GM12878 (cell line): ENCODE measurements around the gene UXT. TPM values are rescaled to one million over a fixed set of nuclear protein-coding genes. Genes with fewer than 3 reads are reported as not detected.

ENCODE experiments used
- ASH2L ChIP-seq: fragments of 300-600, 200-600 bp; sonication (generic); IDR thresholded peaks from 2 replicates; pipeline ENCODE4 v1.6.1; 2017; ENCODE audit warnings: low read depth, mild to moderate bottlenecking, borderline replicate concordance
- BHLHE40 ChIP-seq, 2 experiments: fragments of 450-650 bp in 1 of 2; IDR thresholded peaks; 2 replicates each; pipeline ENCODE4 v1.6.1; 2011 to 2017; ENCODE audit warnings: low read depth in 2 of 2, borderline replicate concordance in 1 of 2, improper control_type of control experiment in 1 of 2, low read length in 1 of 2, mild to moderate bottlenecking in 1 of 2
- CTCF ChIP-seq, 3 experiments: IDR thresholded peaks in 2 of 3; conservative IDR thresholded peaks in 1 of 3; 2 replicates each; pipeline ENCODE4 v1.5.1; 2011; ENCODE audit warnings: low read depth in 3 of 3, low read length in 3 of 3, mild to moderate bottlenecking in 3 of 3, control low read depth in 2 of 3, moderate library complexity in 2 of 3, inconsistent platforms in 1 of 3, mixed read lengths in 1 of 3; ENCODE audit not compliant: control insufficient read depth in 2 of 3, insufficient read depth in 1 of 3; ENCODE audit errors: extremely low read depth in 1 of 3
- E4F1 ChIP-seq: fragments of 450-650 bp; IDR thresholded peaks from 2 replicates; pipeline ENCODE4 v1.6.1; 2018; ENCODE audit warnings: borderline replicate concordance, mild to moderate bottlenecking; ENCODE audit not compliant: partially characterized antibody
- GATAD2B ChIP-seq: fragments of 450-650 bp; conservative IDR thresholded peaks from 2 replicates; pipeline ENCODE4 v1.6.1; 2017; ENCODE audit warnings: low read depth, mild to moderate bottlenecking, moderate library complexity
- IRF5 ChIP-seq: fragments of 450-650 bp; IDR thresholded peaks from 2 replicates; pipeline ENCODE4 v1.6.1; 2017; ENCODE audit warnings: borderline replicate concordance
- MXI1 ChIP-seq: fragments of 150-350 bp; IDR thresholded peaks from 2 replicates; pipeline ENCODE4 v1.6.1; 2011; ENCODE audit warnings: low read depth, mild to moderate bottlenecking, inconsistent platforms, low read length, improper control_type of control experiment
- NKRF ChIP-seq: fragments of 450-650 bp; conservative IDR thresholded peaks from 2 replicates; pipeline ENCODE4 v1.6.1; 2017; ENCODE audit warnings: mild to moderate bottlenecking, moderate library complexity
- NR2F1 ChIP-seq: fragments of 450-650 bp; conservative IDR thresholded peaks from 2 replicates; pipeline ENCODE4 v1.6.1; 2017; ENCODE audit warnings: mild to moderate bottlenecking
- PBX3 ChIP-seq: IDR thresholded peaks from 2 replicates; pipeline ENCODE4 v1.6.1; 2011; ENCODE audit warnings: mild to moderate bottlenecking, low read depth, low read length, moderate library complexity; ENCODE audit not compliant: insufficient replicate concordance
- PRDM15 ChIP-seq: fragments of 450-650 bp; formaldehyde crosslinking; IDR thresholded peaks from 2 replicates; pipeline ENCODE4 v1.4.0; 2020; ENCODE audit warnings: mild to moderate bottlenecking, moderate library complexity
- polyA plus RNA-seq, 11 experiments: library from polyadenylated mRNA; depleted of rRNA in 4 of 11; unstranded in 6 of 11; stranded (reverse) in 5 of 11; fragments of >200 nt; fragmentation: Nextera tagmentation in 4 of 11; fragmentation: Illumina TruSeq in 1 of 11; extraction: Ambion mirVana in 4 of 11; extraction: Trizol in 1 of 11; gene quantifications; 1 replicate in 1 of 11; 2 replicates in 10 of 11; pipeline versions ENCODE4 v1.2.1 to v1.2.3, GENCODE V29; 2011 to 2016; ENCODE audit warnings: inconsistent platforms in 2 of 11, missing spikeins in 2 of 11, low read depth in 1 of 11
- total RNA-seq, 4 experiments: library from RNA; depleted of rRNA in 3 of 4; stranded (reverse); fragments of >200 nt in 3 of 4; fragmentation: Illumina TruSeq in 1 of 4; extraction: Trizol in 1 of 4; gene quantifications; 2 replicates each; pipeline versions ENCODE4 v1.2.1 to v1.2.3, GENCODE V29; 2013 to 2021

Gene UXT
- total and polyA plus RNA-seq, 10 of the 15 experiments (the other 5 are each of a cell fraction or from before 2014, with no cell fraction given), result 105 to 245 (median 206) TPM

- peak; percentile 88 for TF ChIP-seq PBX3
- TF ChIP-seq CTCF (IDR thresholded peaks at IDR 0.05 in 2 of 3, conservative IDR thresholded peaks at IDR 0.05 in 1 of 3; ENCODE audit: control insufficient read depth in 2 of 3, extremely low read depth in 1 of 3, insufficient read depth in 1 of 3, low read depth in 3 of 3, low read length in 3 of 3), result no peak
- TF ChIP-seq MXI1, result peak; percentile 47; the same call in 1 of the 2 replicates
- peak; percentile 65 for TF ChIP-seq E4F1
- peak; percentile 32; the same call in 1 of the 2 replicates for TF ChIP-seq NR2F1
- TF ChIP-seq PRDM15 (CRISPR knock-in tag), result no peak
- peak; percentile 13 to 43; a peak in 1 of 4 replicates for TF ChIP-seq BHLHE40 (IDR thresholded peaks at IDR 0.05; ENCODE audit: borderline replicate concordance in 1 of 2, low read depth in 2 of 2, low read length in 1 of 2)
- TF ChIP-seq NKRF, result peak; percentile 69
- TF ChIP-seq GATAD2B, result 0 out of 2 replicates have a peak, but pooled peaks have one; percentile 21
- TF ChIP-seq ASH2L, result no peak
- no peak for TF ChIP-seq IRF5
These were observed at the start of gene UXT (continued) for GRCh38 chrX:47658684-47659420.
